ENCODE data around the gene PLEK2. TPM values are rescaled to one million over a fixed set of nuclear protein-coding genes. Genes with fewer than 3 reads are reported as not detected.

The PLEK2 gene
- total and polyA plus RNA-seq, 2 of the 13 experiments (the other 11 are each of a cell fraction or from before 2014, with no cell fraction given) = 0.26 to 1.5 TPM

- TF ChIP-seq HNF1A (IDR thresholded peaks at IDR 0.05; ENCODE audit: low read depth) = no peak
- TF ChIP-seq HNF1A (CRISPR knock-in tag; IDR thresholded peaks at IDR 0.05; ENCODE audit: borderline replicate concordance) = no peak; the same call in 1 of the 2 replicates
- no peak for TF ChIP-seq BRF2 (CRISPR knock-in tag; IDR thresholded peaks at IDR 0.05)
- no peak for TF ChIP-seq ZNF430 (CRISPR knock-in tag; IDR thresholded peaks at IDR 0.05)
- TF ChIP-seq SNAPC4 (CRISPR knock-in tag; IDR thresholded peaks at IDR 0.05) = no peak
- TF ChIP-seq ZKSCAN1 (IDR thresholded peaks at IDR 0.05; ENCODE audit: low read length) = no peak
- TF ChIP-seq PHB2 (IDR thresholded peaks at IDR 0.05; ENCODE audit: partially characterized antibody) = no peak
- TF ChIP-seq ZNF292 (CRISPR knock-in tag; IDR thresholded peaks at IDR 0.05; ENCODE audit: borderline replicate concordance, low read depth) = 0 out of 2 replicates have a peak, but pooled peaks have one; percentile 30
- TF ChIP-seq ZNF773 (CRISPR knock-in tag; IDR thresholded peaks at IDR 0.05; ENCODE audit: borderline replicate concordance) = no peak
- TF ChIP-seq ZBTB33 (CRISPR knock-in tag; IDR thresholded peaks at IDR 0.05) = no peak
- peak; percentile 23; the same call in 1 of the 2 replicates for TF ChIP-seq ARNTL (CRISPR knock-in tag; IDR thresholded peaks at IDR 0.05)
- no peak for TF ChIP-seq DDIT3 (CRISPR knock-in tag; IDR thresholded peaks at IDR 0.05)
- peak; percentile 41; the same call in 1 of the 2 replicates for TF ChIP-seq ZBTB20 (CRISPR knock-in tag; IDR thresholded peaks at IDR 0.05; ENCODE audit: borderline replicate concordance, low read depth)
- no peak for TF ChIP-seq ZNF274 (CRISPR knock-in tag; IDR thresholded peaks at IDR 0.05)
Measured at GRCh38 chr14:67359775-67360469, 52.0 kb downstream of the PLEK2 start, which contains the start of the genes ATP6V1D and EIF2S1 (continued).
